GM08714 (cell line): ENCODE results near the gene OBSCN.

ENCODE experiments used
- H3K4me3 ChIP-seq: fragments of 200-500 bp; sonication (Bioruptor generic); 2 replicates; pipeline ENCODE4 v1.5.1; 2014; ENCODE audit warnings: mild to moderate bottlenecking, low read length, inconsistent platforms
- ZNF274 ChIP-seq: IDR thresholded peaks from 2 replicates; pipeline ENCODE4 v1.6.1; 2012; ENCODE audit warnings: mild to moderate bottlenecking, low read depth, low read length

The OBSCN gene

GRCh38 chr1:228400692-228401454 is 193.0 kb downstream of the OBSCN start:
- TF ChIP-seq ZNF274, result no peak
- H3K4me3 ChIP-seq, result no peak overlapping the region

- H3K4me3 ChIP-seq, result no peak overlapping the region
- TF ChIP-seq ZNF274, result no peak
These were observed 194.2 kb downstream of the OBSCN start for GRCh38 chr1:228401782-228402640.

GRCh38 chr1:228402641-228403025 is 194.8 kb downstream of the OBSCN start:
- TF ChIP-seq ZNF274, result no peak

GRCh38 chr1:228403231-228403631 is 195.4 kb downstream of the OBSCN start:
- TF ChIP-seq ZNF274, result no peak
- H3K4me3 ChIP-seq, result no peak overlapping the region

More at GRCh38 chr1:228402641-228403025, 194.8 kb downstream of the OBSCN start:
- H3K4me3 ChIP-seq, result no peak overlapping the region

- no peak for TF ChIP-seq ZNF274
- no peak overlapping the region; the same call in 1 of the 2 replicates for H3K4me3 ChIP-seq
These were observed 196.4 kb downstream of the OBSCN start for GRCh38 chr1:228404107-228404720.

GRCh38 chr1:228405200-228405978 is 197.5 kb downstream of the OBSCN start:
- H3K4me3 ChIP-seq, result peak overlapping the region; percentile 90

GRCh38 chr1:228405979-228406228 is 198.1 kb downstream of the OBSCN start:
- TF ChIP-seq ZNF274, result no peak
- H3K4me3 ChIP-seq, result peak overlapping the region; percentile 90

More at GRCh38 chr1:228405200-228405978, 197.5 kb downstream of the OBSCN start:
- no peak for TF ChIP-seq ZNF274

GRCh38 chr1:228407106-228408040 is 199.5 kb downstream of the OBSCN start:
- no peak for TF ChIP-seq ZNF274
- peak overlapping the region; percentile 73 for H3K4me3 ChIP-seq

GRCh38 chr1:228408041-228408868 is 200.4 kb downstream of the OBSCN start:
- TF ChIP-seq ZNF274, result no peak
- H3K4me3 ChIP-seq, result no peak overlapping the region

GRCh38 chr1:228408869-228409805 is 201.3 kb downstream of the OBSCN start:
- no peak for TF ChIP-seq ZNF274
- H3K4me3 ChIP-seq, result no peak overlapping the region

GRCh38 chr1:228410015-228410414 is 202.2 kb downstream of the OBSCN start:
- no peak for TF ChIP-seq ZNF274
- no peak overlapping the region for H3K4me3 ChIP-seq

- H3K4me3 ChIP-seq, result no peak overlapping the region
- TF ChIP-seq ZNF274, result no peak
These were observed 202.8 kb downstream of the OBSCN start for GRCh38 chr1:228410671-228411070.
